Right renal cortex interstitium (tissue), 3 donors: ENCODE data around the gene ASB4. TPM values are rescaled to one million over a fixed set of nuclear protein-coding genes. Genes with fewer than 3 reads are reported as not detected.
"Not testable (repeated sequence)": the region's sequence is repeated elsewhere in the genome, so short reads cannot be mapped to it uniquely, and the experiment has no call there.

Source experiments
- DNase-seq, 3 donors: peaks; one replicate each; pipeline ENCODE4 v3.0.0-alpha.2; 2013; ENCODE audit warnings: low read depth in 3 of 3, low spot score in 2 of 3
- polyA plus RNA-seq, 3 donors: library from polyadenylated mRNA; unstranded; fragments of 120-200 nt; gene quantifications; one replicate each; pipeline ENCODE4 v1.2.1, GENCODE V29; 2013; ENCODE audit not compliant: insufficient read length in 3 of 3

Gene ASB4, protein sequence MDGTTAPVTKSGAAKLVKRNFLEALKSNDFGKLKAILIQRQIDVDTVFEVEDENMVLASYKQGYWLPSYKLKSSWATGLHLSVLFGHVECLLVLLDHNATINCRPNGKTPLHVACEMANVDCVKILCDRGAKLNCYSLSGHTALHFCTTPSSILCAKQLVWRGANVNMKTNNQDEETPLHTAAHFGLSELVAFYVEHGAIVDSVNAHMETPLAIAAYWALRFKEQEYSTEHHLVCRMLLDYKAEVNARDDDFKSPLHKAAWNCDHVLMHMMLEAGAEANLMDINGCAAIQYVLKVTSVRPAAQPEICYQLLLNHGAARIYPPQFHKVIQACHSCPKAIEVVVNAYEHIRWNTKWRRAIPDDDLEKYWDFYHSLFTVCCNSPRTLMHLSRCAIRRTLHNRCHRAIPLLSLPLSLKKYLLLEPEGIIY
- polyA plus RNA-seq, result under 1 TPM; 0.06 to 0.24 (median 0.15) TPM

DNA sequence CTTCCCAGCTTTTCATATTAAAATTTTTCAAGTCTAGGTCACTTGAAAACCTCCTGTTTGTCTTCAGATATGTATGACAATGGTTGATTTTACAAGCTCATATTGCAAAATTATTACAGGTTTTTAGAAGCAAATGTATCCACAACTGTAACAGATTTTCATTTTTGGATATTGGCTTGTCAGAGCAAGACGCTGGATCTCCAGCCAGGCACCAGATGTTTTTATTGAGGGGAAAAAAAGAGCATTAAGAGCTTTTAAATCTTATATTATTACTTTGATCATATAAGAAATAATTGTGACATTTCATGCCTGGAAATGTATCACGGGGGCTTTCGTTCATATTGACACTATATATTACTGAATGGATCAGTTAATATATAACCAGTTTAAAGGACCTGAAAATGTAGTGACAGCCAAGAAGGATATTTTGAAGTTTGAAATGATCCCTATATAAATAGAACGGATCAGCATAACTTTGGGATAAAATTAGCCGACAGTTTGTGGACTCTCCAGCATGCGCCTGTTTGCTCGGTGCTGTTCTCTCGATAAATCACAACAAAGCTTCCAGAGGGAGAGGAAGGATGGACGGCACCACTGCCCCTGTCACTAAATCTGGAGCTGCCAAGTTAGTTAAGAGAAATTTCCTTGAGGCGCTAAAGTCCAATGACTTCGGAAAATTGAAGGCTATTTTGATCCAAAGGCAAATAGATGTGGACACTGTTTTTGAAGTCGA lies at the start of gene ASB4:
Gene ASB4 (plus strand): TSS at position 553 of the 733 bp plus-strand sequence. CDS start 29 bp downstream, at position 582.
- no peak for DNase-seq

DNA sequence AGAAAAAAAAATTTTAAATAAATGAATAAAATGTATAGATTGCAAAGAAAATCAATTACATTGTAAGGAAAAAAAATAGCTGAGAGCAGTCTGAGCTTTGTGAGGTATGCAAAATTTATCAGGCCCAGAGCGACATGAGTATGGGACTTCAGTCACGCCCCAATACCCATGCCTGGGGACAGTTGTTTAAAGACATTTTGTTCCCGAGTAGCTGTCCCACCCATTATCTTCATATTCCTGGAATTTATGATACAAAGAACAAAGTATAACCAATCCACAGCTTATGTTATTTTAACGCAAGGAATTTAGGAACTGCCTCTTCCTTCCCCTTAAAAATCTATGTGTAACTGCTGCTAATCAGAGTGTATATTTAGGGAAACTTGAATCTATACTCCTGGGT lies 49.3 kb upstream of the ASB4 start:
- DNase-seq, result no peak

- DNase-seq, result no peak
These were observed 45.2 kb upstream of the ASB4 start for GRCh38 chr7:95440394-95441038.

GRCh38 chr7:95441042-95441823 lies 44.5 kb upstream of the ASB4 start:
- DNase-seq, result peak; percentile 47 to 68 (median 48)

DNA sequence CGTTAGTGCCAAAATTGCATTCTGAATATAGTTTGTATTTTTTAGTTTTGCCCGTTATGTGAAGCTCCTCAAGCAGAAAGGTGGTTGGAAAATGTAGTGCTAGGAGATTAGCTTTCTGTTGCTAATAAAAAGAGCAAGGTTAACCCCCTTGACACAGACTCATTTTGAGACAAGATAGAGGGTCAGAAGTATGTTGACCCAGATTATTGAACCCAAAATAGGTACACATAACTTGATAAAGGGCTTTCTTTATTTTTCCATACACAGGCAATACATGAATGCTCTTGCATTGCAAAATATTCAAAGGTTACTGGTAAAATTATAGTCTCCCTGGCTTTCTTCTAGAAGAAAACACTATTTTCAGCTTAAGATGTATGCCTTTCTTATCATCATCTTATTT lies 40.9 kb upstream of the ASB4 start:
- DNase-seq, result no peak

DNA sequence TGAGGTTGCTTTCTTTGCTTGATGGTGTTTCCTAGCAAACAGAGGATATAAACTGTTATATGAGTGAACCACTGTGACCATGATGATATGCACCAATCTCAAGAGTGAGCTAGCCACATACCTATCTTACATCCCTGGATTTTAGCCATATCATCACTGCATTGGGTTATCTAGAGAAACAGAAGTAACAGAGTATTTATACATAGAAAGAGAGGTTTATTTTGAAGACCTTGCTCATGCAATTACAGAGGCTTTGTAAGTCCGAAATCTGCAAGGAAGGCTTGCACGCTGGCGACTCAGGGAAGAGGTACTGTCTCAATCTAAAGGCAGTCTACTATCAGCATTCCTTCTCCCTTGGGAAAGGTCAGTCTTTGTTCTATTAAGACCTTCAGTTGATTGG lies 39.1 kb upstream of the ASB4 start:
- DNase-seq, result no peak

DNA sequence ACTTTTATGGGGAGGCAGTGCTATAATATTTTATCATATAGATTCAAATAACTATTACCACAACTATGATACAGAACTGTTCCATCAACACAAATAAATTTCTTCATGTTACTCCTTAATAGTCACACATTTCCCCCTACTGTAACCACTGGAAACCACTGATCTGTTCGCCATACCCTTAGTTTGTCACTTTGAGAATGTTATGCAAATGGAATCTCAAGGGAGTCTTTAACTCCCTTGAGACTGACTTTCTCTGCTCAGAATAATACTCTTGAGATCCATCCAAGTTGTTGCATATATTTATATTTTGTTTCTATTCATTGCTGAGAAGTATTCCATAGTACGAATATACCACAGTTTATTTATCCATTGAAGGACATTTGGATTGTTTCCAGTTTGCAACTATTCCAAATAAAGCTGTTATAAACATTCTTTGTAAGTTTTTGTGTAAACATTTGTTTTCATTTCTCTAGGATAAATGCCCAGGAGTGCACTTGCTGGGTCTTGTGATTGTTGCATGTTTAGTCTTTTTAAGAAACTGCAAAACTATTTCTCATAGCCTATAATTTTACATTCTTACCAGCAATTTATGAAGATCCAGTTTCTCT lies 31.2 kb upstream of the ASB4 start:
- no peak for DNase-seq

DNA sequence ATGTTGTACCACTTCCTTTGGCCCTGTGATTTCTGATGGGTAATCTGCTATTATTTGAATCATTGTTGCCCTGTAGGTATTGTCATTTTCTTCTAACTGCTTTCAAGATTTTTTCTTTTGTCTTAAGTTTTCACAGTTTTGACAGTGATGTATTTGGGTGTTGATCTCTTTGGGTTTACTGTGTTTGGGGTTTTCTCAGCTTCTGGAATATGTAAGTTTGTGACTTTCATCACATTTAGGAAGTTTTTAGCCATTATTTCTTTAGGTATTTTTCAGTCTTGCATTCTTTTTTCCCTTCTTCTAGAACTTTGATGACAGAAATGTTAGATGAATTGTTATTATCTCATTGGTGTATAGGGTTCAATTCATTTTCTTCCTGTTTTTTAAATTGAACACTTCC lies 27.8 kb upstream of the ASB4 start:
- no peak for DNase-seq

GRCh38 chr7:95460653-95461052 lies 25.1 kb upstream of the ASB4 start:
- DNase-seq, result not testable (repeated sequence)

GRCh38 chr7:95467912-95468607 lies 17.7 kb upstream of the ASB4 start:
- DNase-seq, result no peak

GRCh38 chr7:95469187-95469586 lies 16.6 kb upstream of the ASB4 start:
- no peak for DNase-seq

DNA sequence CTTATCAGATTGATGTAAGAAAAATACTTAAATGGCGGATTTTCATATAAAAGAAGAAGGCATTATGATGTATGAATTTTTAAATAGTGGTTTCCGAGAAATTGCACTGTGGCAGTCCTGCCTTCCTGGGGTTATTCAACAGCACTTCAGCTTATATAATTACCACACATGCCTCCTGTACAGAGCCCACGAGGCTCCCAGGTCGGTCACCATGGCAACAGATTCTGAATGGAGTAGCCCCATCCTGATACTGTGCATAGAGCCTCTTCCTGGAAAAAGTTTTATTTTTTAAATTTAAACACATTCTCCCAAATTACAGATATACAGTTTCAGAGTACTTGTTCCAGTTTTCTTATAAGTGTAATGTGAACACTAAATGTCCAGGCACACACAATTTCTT lies 15.9 kb upstream of the ASB4 start:
- DNase-seq, result no peak

DNA sequence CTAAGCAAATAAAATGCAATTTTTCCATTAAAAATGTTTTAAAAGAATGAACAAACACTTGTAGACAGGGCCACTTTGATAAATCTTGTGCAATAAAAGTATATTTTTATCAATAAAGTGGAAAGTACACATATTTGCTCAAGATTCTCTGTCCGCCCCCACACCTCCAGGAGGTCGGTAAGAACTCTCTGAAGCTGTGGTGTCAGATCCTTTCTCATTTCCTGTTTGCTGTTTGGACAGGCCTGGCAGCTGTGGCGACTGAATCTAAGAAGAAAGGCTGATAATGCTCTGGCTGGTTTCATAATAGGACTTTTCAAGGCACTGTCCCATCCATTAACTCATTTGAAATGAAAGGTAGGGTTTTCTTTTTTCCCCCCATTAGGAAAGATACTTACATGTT lies 15.3 kb upstream of the ASB4 start:
- DNase-seq, result no peak

GRCh38 chr7:95471071-95471470 lies 14.7 kb upstream of the ASB4 start:
- DNase-seq, result no peak

GRCh38 chr7:95472581-95473161 lies 13.1 kb upstream of the ASB4 start:
- DNase-seq, result no peak

GRCh38 chr7:95473276-95473985 lies 12.3 kb upstream of the ASB4 start:
- no peak for DNase-seq

- DNase-seq, result no peak
These were observed 9.5 kb upstream of the ASB4 start for GRCh38 chr7:95476072-95476847.
